Astrocyte of the cerebellum (primary cell): ENCODE measurements around the gene ZNF74.
A peak's percentile ranks its signal among the peaks of the same experiment; 100 is the strongest.
"Not testable (repeated sequence)": the region's sequence is repeated elsewhere in the genome, so short reads cannot be mapped to it uniquely, and the experiment has no call there.

Experiments used
- DNase-seq: peaks from one replicate; pipeline ENCODE4 v3.0.0-alpha.2; 2011; ENCODE audit warnings: low read depth
- H3K4me3 ChIP-seq: 2 replicates; pipeline ENCODE4 v1.5.1; 2011; ENCODE audit warnings: mild to moderate bottlenecking, low read depth, low read length, moderate library complexity
- CTCF ChIP-seq: IDR thresholded peaks from 2 replicates; pipeline ENCODE4 v1.5.1; 2012; ENCODE audit warnings: low read length, low read depth, moderate library complexity, mild to moderate bottlenecking; ENCODE audit errors: missing control alignments
- in situ Hi-C: cut with HindIII; loops from 2 replicates; pipeline ENCODE4 v1.10.0; 2017; ENCODE audit warnings: low sequenced_read_pairs

Gene ZNF74

GRCh38 chr22:20412474-20413216, 18.7 kb downstream of the ZNF74 start:
- in situ Hi-C loops = no loop called here

GRCh38 chr22:20413217-20414058, 19.5 kb downstream of the ZNF74 start:
- no peak overlapping the region for H3K4me3 ChIP-seq
- no peak for DNase-seq
- TF ChIP-seq CTCF = no peak
- in situ Hi-C loops = no loop called here

More at GRCh38 chr22:20412474-20413216, 18.7 kb downstream of the ZNF74 start:
- no peak for TF ChIP-seq CTCF
- H3K4me3 ChIP-seq = no peak overlapping the region
- DNase-seq = no peak

- TF ChIP-seq CTCF = no peak
- no peak overlapping the region for H3K4me3 ChIP-seq
- in situ Hi-C loops = no loop called here
- no peak for DNase-seq
Observed at GRCh38 chr22:20414059-20414440, 20.1 kb downstream of the ZNF74 start.

GRCh38 chr22:20414450-20414849, 20.5 kb downstream of the ZNF74 start:
- no peak for TF ChIP-seq CTCF
- in situ Hi-C loops = no loop called here
- no peak overlapping the region for H3K4me3 ChIP-seq
- DNase-seq = no peak

GRCh38 chr22:20415241-20415640, 21.3 kb downstream of the ZNF74 start:
- in situ Hi-C loops, DNase-seq, H3K4me3 ChIP-seq: not testable (repeated sequence)

- H3K4me3 ChIP-seq, DNase-seq, in situ Hi-C loops: not testable (repeated sequence)
Observed at GRCh38 chr22:20415699-20416098, 21.7 kb downstream of the ZNF74 start.

GRCh38 chr22:20418211-20418788, 24.3 kb downstream of the ZNF74 start:
- peak; percentile 53 for DNase-seq
- peak overlapping the region; percentile 33 for H3K4me3 ChIP-seq
- in situ Hi-C loops = no loop called here
- TF ChIP-seq CTCF = peak; percentile 84
